Stimulated activated CD8-positive, alpha-beta memory T cell treated with anti-CD3 and anti-CD28 coated beads, Interleukin-12 subunit alpha, Interleukin-12 subunit beta, amount 100 ng/mL, for 24 hours (primary cell): ENCODE results near the gene PDE10A.

ENCODE experiments used
- DNase-seq: peaks from one replicate; pipeline ENCODE4 v3.0.0-alpha.2; 2020; ENCODE audit errors: extremely low read depth

Gene PDE10A

GRCh38 chr6:165390475-165390874 lies 272.6 kb downstream of the PDE10A start:
- DNase-seq: no peak

GRCh38 chr6:165389534-165389933 lies 273.5 kb downstream of the PDE10A start:
- DNase-seq: no peak

- no peak for DNase-seq
These were observed 279.7 kb downstream of the PDE10A start for GRCh38 chr6:165383323-165383722.

- no peak for DNase-seq
These were observed 286.9 kb downstream of the PDE10A start for GRCh38 chr6:165376100-165376499.

DNA sequence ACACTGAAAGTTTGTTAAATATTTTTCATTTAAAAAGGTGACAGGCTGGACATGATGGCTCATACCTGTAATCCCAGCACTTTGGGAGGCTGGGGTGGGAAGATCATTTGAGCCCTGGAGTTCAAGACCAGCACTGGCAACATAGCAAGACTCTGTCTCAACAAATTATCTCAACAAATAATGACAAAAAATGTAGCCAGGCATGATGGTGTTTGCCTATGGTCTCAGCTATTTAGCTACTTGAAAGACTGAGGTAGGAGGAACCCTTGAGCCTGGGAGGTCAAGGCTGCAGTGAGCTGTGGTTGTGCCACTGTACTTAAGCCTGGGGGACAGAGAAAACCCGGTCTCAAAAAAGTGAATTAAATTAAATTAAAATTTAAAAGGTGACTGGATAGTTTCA lies 297.7 kb downstream of the PDE10A start:
- no peak for DNase-seq

- DNase-seq: no peak
These were observed 317.3 kb downstream of the PDE10A start for GRCh38 chr6:165345700-165346099.

- no peak for DNase-seq
These were observed 322.5 kb downstream of the PDE10A start for GRCh38 chr6:165340532-165340931.

DNA sequence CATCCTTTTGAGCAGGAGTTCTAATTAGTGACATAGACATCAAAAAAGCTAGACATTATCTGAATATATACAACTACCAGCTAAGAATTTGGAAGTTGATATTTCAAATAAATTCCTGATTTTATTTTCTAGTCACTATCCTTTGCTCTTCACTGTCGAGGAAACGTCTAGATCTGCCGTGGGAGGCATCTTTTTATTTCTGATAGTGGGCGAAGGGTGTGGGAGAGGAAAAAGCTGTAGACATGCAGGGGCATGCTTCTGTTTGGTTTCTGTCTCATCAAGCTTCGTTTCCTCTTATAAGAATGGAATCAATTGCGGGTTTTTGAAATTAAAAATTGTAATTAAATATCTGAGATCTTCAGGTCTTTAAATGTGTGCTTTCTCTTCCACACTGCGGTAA lies 337.4 kb downstream of the PDE10A start:
- no peak for DNase-seq

DNA sequence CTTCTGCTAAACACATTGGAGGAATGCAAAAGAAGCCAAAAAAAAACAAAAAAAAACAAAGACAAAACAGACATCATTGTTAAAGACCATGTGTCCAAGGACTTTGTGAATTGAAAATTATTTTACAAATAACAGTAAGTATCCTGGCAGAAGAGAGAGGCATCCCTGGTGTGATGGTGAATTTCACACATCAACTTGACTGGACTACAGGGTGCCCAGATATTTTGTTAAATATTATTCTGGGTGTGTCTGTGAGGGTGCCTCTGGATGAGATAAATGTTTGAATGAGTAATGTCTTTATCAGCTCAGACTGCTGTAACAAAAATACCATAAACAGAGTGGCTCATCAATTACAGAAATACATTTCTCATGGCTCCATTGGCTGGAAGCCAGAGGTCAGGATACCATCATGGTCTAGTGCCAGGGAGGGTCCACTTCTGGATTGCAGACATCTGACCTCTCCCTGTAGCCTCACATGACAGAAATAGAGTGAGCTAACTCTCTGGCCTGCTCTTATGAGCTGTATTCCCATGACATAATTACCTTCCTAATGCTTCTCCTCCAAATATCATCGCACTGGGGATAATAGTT lies 341.4 kb downstream of the PDE10A start:
- DNase-seq: no peak

DNA sequence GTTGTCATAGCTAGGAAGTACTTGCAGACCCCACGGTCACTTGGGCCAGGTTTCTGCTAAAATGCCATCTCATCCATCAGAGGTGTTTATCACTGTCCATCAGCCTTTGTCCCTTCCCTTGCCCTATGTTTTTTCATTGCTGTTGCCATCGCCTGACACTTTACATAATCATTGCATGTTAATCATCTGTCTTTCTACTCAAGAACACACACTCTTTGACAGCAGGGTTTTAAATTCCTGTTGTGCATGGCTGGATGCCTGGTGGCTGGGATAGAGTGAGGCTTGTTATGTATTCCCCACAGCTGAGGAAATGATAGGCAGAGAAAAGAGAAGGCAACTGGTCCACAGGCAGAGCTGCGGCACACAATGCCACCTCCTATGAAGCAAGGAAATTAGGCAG lies 341.9 kb downstream of the PDE10A start:
- DNase-seq: no peak

- DNase-seq: no peak
These were observed 345.3 kb downstream of the PDE10A start for GRCh38 chr6:165317723-165318122.

DNA sequence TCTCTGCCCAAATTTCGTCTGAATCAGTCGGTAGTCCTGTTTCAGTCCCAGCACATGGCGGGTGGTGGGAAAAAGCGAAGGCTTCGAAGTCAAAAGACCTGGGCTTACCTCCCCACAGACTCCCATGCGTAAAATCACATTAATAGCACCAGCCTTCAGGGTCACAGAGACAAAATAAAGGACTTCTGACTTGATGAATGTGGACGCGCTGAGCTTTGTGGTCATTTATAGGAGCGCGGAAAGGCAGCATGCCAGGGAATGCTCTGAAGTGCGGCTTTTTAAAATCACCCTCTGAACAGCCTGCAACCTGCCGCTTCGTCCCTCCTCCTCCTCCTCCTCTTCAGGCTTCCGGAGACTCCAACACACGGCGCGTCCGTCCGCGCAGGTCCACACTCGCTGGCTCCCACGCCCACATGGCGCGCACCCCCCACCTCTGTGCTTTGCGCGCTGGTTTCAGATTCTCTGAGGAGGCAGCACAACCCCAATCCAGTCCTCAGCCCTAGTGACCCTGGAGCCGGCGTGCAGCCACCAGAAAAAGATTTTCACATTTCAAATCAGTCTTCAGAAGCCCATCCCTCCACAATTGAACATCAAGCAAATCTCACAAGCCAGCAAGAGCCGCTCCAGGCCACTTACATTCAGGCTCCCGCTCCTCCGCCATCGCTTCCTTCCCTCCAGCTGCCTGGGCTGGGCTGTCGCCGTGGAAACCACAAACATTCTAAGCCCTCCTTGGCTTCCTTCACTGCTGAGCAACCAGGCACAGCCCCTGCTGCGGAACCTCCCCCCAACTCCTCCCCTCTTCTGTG lies 353.9 kb downstream of the PDE10A start, which contains the start of gene C6orf118:
Gene C6orf118 (minus strand): TSS at position 680 of the 806 bp plus-strand sequence. CDS start 19 bp downstream, at position 661.
- DNase-seq: no peak

DNA sequence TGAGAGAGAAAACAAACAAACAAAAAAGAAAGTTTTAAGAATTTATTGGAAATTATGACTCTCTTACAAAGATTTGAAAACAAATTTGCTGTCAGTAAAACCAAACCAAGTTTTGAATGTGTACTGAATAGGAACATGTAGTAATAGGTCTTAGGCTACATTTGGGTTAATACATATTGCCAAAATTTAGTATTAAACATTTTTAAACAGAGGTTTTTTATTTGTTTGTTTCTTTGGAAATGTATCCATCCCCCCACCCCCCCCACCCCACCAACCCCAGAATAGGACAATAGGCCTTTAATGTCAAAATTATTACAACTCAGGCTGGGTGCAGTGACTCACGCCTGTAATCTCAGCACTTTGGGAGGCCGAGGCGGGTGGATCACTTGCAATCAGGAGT lies 356.1 kb downstream of the PDE10A start:
- DNase-seq: no peak

- DNase-seq: no peak
These were observed 361.4 kb downstream of the PDE10A start for GRCh38 chr6:165301372-165302246.

DNA sequence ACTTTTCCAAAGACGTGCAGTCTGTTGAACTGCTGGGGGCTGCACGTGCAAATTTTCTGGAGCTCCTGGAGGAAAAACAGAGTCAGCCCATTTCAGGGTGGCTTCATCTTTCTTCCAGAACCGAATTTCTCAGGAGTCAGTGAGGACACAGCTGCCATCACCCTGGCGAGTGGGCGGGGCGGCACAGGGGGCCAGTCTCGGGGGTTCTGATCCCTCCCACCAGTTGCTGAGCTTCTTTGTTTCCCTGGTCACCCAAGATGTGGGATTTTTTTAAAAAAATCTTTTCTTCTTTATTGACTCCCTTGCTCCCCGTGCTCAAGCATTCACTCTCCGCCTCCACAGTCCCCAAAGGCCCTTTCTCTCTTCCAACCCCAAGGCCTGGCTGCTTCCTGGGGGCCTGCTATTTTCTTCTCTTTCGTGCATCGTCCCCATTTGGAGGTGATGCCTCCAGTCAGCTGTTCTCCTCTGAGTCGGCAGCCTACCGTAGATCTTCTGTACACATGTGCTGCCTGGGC lies 362.6 kb downstream of the PDE10A start:
- DNase-seq: no peak

- no peak for DNase-seq
These were observed 364.2 kb downstream of the PDE10A start for GRCh38 chr6:165298875-165299274.

- DNase-seq: no peak
These were observed 364.6 kb downstream of the PDE10A start for GRCh38 chr6:165298402-165298801.

- DNase-seq: no peak
These were observed 370.4 kb downstream of the PDE10A start for GRCh38 chr6:165292657-165293056.
